GM18868 (cell line): Measurements from ENCODE around the gene ICAM5.
"Not testable (repeated sequence)": the region's sequence is repeated elsewhere in the genome, so short reads cannot be mapped to it uniquely, and the experiment has no call there.

ENCODE experiments used
- ATAC-seq: cut with Tn5 transposase; IDR thresholded peaks from one replicate; pipeline ENCODE4 v1.9.1; 2021; ENCODE audit warnings: mild to moderate bottlenecking, moderate library complexity; ENCODE audit not compliant: unreplicated experiment

The ICAM5 gene

DNA sequence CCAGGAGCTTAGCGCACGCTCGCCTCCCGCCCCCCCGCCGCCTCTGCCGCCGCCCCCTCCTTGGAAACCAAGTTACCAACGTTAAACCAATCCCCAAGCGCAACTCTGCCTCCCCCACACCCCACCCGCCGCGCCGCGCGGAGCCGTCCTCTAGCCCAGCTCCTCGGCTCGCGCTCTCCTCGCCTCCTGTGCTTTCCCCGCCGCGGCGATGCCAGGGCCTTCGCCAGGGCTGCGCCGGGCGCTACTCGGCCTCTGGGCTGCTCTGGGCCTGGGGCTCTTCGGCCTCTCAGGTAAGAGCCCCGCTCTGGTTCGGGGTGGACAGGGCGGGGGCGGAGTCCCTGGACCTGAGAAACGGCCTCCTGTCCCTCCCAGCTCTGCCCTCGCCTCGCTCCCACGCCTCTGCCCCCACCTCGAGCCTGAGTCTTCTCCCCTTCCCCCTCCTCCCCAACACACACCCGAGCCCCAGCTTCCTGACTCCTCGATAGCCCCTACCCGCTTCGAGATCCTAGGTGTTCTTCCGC lies at the start of gene ICAM5:
ICAM5 (plus strand) TSS at position 117 of the 521 bp plus-strand sequence; CDS start at position 209, 92 bp downstream.
- ATAC-seq = no peak

DNA sequence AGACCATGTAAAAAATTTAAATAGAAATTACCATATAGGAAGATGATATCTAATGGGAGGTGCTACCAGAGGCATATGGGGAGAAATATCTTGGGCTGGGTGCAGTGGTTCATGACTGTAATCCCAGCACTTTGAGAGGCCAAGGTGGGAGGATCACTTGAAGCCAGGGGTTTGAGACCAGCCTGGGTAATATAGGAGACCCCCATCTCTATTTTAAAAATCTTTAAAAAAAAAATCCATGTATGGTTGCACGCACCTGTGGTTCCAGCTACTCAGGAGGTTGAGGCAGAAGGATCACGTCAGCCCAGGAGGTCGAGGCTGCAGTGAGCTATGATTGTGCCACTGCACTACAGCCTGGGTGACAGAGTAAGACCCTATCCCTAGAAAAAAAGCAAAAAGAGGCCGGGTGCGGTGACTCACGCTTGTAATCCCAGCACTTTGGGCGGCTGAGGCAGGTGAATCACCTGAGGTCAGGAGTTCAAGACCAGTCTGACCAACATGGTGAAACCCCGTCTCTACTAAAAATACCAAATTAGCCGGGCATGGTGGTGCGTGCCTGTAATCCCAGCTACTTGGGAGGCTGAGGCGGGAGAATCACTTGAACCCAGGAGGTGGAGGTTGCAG lies 47.8 kb upstream of the ICAM5 start:
- ATAC-seq = not testable (repeated sequence)

GRCh38 chr19:10243606-10244005 lies 46.1 kb upstream of the ICAM5 start:
- ATAC-seq = no peak

DNA sequence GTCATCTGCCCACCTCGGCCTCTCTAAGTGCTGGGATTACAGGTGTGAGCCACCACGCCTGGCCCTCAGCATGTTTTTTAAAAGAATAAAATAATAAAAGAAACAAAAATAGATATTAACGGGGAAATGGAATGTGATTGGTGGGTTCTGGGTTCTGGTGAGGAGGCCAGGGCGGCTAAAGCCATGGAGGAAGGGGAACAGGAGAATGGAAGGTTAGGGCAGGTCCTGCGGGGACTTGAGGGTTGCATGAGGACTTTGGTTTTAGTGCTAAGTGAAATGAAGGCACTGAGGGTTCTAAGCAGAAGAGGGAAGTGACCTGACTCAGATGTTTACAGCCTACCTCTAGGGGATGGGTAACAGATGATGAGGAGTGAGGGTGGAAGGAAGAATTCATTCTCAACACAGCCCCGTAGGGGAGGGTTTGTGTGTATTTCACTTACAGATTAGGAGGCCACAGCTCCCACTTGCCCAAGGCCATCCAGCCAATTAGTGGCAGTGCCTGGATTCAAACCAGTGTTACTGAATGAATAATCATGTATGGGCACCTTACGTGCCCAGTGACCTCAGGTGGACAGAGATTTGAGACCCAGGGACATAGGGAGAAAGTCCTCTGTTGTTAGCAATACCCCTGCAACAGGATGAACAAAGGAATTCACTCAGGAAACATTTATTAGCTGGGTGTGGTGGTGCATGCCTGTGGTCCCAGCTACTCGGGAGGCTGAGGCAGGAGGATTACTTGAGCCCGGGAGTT lies 44.4 kb upstream of the ICAM5 start:
- ATAC-seq = no peak

- ATAC-seq = no peak
Observed at GRCh38 chr19:10246511-10246910, 43.2 kb upstream of the ICAM5 start.

DNA sequence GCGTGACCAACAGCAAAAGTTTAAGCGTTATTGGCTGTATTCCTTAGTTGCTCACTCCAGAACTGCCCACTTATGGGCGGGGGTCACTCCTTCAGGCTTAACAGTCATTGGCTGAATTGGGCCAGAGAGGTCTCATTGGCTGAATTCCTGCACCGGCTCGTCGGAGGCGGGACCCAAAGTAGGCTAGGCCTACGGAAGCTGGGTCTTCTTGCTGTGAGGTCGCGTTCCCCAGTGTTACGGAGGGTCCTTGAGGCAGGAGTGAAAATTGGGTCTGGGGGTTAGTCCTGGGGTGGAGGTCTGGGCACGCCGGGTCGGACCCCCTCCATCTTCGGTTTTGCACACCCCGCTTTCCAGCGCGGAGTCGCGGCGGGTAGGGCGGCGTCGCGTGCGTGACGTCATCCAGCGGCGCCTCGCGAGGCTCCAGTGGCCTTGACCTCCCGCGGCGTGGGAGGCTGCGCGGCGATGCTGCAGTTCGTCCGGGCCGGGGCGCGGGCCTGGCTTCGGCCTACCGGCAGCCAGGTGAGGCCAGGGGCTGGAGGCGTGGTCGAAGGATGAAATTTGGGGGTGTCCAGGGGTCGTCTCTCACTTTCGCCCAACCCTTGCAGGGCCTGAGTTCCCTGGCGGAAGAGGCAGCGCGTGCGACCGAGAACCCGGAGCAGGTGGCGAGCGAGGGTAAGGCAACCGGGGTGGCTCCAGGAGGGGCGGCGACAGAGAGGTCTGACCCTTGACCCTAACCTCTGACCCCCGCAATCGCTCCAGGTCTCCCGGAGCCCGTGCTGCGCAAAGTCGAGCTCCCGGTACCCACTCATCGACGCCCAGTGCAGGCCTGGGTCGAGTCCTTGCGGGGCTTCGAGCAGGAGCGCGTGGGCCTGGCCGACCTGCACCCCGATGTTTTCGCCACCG lies 37.7 kb upstream of the ICAM5 start, which contains the start of gene MRPL4:
MRPL4 (plus strand) TSS at position 423 of the 903 bp plus-strand sequence; CDS start at position 463, 40 bp downstream.
- ATAC-seq = peak; percentile 85

GRCh38 chr19:10252707-10253106 lies 37.0 kb upstream of the ICAM5 start:
- ATAC-seq = no peak

DNA sequence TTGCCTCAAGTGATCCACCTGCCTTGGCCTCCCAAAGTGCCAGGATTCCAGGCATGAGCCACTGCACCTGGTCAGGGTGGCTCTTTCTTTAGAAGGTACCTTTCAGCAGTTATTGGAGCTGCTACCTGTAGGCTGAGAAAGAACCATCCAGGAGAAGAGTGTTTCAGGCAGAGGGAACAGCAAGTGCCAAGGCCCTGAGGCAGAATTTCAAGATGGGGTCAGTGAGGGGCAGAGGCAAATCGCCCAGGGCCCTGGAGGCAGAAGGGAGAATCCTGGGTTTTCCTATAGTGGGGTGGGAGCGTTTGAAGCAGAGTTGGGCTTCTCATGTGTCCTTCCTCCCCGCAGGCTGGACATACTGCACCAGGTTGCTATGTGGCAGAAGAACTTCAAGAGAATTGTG lies 35.5 kb upstream of the ICAM5 start:
- ATAC-seq = no peak

DNA sequence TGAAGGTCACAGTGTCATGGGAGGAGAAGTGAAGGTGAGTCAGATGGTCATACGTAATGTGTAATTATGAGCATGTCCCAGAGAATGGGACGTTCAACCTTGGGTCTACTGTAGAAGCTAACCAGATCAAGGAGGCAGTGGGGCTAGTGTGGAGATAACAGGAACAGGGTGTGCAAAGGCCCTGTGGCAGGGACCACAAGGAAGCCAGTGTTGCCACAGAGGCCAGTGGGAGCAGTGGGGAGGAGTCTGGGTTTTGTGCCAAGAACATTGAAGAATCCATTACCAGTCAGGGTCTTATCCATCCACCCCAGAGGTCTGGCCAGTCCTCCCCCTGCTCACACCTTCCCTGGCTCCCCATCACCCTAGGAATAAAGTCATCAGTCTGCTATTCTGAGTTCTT lies 34.4 kb upstream of the ICAM5 start:
- ATAC-seq = no peak

DNA sequence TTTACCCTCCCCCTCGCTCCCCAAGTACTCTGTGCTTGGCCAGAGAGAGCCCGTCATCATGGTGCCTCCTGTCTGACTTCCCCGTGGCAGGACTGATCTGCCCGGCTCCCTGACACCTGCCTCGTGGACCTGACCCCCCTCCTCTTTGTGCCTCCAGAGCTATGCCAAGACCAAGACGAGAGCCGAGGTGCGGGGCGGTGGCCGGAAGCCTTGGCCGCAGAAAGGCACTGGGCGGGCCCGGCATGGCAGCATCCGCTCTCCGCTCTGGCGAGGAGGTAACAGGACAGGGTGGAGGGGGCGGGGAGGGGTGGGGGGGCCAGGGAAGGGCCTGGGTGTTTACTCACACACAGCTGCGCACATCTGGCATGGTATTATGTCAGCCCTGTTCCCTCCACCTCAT lies 33.2 kb upstream of the ICAM5 start:
- no peak for ATAC-seq

DNA sequence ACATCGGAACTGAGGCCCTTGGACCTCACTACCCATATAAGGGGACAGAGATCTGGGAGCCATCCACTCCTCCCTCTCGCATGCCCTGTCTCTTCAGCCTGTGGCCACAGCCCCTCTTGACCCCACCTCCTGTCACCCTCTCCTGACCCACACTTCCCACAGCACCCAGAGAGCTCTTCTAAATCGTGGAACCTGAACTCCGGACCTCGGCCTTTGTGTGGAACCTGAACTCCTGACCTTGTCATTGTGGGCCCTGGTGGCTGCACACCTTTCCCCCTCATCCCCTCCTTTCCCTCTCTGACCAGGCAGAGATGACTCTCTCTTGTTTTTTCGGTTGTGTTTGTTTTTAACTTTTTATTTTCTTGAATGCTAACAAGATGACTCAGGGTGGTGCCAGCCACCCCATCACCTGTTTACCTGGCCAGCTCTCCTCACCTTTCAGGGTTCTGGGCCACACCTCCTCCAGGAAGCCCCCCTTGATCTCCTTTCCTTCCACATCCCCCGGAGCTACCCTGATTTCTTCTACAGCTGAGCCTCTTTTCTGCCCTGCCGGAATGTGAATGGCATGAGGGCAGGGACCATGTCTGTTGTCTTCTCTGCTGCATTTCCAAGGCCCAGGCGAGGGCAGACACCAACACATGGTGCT lies 32.7 kb upstream of the ICAM5 start:
- no peak for ATAC-seq

GRCh38 chr19:10258080-10258710 lies 31.6 kb upstream of the ICAM5 start:
- ATAC-seq = no peak

GRCh38 chr19:10259162-10259905 lies 30.4 kb upstream of the ICAM5 start:
- no peak for ATAC-seq

DNA sequence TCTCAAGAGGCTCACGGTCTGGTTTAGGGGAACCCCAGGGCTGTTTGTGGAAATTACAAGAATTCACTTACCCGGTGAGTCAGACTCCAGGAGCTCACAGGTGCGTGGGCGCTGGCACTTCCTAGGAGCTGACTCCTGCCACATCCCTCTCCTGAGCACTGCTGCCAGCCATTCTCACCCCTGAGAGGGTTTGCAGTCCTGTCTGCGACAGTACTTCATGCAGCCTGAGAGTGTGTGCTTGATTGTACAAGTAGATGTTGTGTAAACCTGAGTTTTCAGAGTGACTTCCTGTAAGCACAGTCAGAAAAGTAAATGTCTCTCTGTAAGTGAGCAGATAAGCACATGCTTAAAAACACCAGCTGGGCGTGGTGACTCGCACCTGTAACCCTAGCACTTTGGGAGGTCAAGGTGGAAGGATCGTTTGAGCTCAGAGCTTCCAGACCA lies 29.6 kb upstream of the ICAM5 start:
- no peak for ATAC-seq

GRCh38 chr19:10262771-10263170 lies 27.0 kb upstream of the ICAM5 start:
- no peak for ATAC-seq

- no peak for ATAC-seq
Observed at GRCh38 chr19:10266706-10267105, 23.0 kb upstream of the ICAM5 start.

GRCh38 chr19:10268071-10268470 lies 21.7 kb upstream of the ICAM5 start:
- no peak for ATAC-seq

DNA sequence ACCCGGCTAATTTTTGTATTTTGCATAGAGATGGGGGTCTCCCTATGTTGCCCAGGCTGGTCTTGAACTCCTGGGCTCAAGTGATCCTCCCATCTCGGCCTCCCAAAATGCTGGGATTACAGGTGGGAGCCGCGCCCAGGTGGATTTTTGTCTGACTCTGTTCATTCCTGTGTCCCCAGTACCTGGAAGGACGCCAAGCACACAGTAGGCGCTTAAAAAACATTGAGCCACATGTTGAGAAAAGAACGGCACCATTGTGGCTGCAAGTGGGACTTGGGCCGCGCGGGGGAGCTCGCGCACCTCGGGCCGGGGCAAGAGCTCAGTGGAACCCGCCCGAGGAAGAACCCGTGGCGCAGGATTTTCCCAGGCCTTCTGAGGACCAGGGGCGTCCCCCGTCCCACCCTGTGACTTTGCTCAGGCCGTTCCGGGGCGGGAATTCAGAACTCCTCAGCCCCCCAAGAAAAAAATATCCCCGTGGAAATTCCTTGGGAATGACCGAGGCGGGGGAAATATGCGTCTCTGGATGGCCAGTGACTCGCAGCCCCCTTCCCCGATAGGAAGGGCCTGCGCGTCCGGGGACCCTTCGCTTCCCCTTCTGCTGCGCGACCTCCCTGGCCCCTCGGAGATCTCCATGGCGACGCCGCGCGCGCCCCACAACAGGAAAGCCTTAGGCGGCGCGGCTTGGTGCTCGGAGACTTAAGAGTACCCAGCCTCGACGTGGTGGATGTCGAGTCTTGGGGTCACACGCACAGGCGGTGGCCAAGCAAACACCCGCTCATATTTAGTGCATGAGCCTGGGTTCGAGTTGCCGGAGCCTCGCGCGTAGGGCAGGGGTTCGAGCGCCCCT lies 20.2 kb upstream of the ICAM5 start:
- ATAC-seq = peak; percentile 37
